Measurements from ENCODE around the gene SMIM20.
A peak's percentile ranks its signal among the peaks of the same experiment; 100 is the strongest.

SMIM20 gene

GRCh38 chr4:25879091-25879584 lies 34.9 kb upstream of the SMIM20 start:
- Histone ChIP-seq H3K27me3 (ENCODE audit: control insufficient read depth, low read length) (no peaks in the 10 kb centered on the region), H3K36me3 (ENCODE audit: control insufficient read depth, low read length) (peaks cover 7% of the 10 kb centered on the region), H3K4me2 (ENCODE audit: low read length) (peak overlapping the region; percentile 69), H4K20me1 (ENCODE audit: control insufficient read depth, insufficient read depth, low read depth, low read length) (no peaks in the 10 kb centered on the region), H3K9me3 (ENCODE audit: control insufficient read depth, insufficient read depth, low read length) (no peaks in the 10 kb centered on the region), H3K4me3 (ENCODE audit: low read length) (peak overlapping the region; percentile 53), H3K4me1 (ENCODE audit: control insufficient read depth, low read length) (peaks cover 100% of the 10 kb centered on the region), H3K27ac (ENCODE audit: low read depth, low read length) (peak overlapping the region; percentile 98), H3F3A (ENCODE audit: control insufficient read depth, insufficient read depth) (peaks cover 66% of the 10 kb centered on the region), H3K79me2 (ENCODE audit: control insufficient read depth, low read length) (peaks cover 6% of the 10 kb centered on the region; the same call in 1 of the 2 replicates), H3K9me2 (replicated peaks; ENCODE audit: control insufficient read depth, low read length) (no peaks in the 10 kb centered on the region)
- no peak for TF ChIP-seq CTCF (IDR thresholded peaks at IDR 0.05; ENCODE audit: low read depth, low read length, poor library complexity, severe bottlenecking)

GRCh38 chr4:25879587-25879986 lies 34.4 kb upstream of the SMIM20 start:
- peaks cover 7% of the 10 kb centered on the region for H3K36me3 ChIP-seq (ENCODE audit: control insufficient read depth, low read length)
- no peaks in the 10 kb centered on the region for H3K9me3 ChIP-seq (ENCODE audit: control insufficient read depth, insufficient read depth, low read length)
- H3K79me2 ChIP-seq (ENCODE audit: control insufficient read depth, low read length), result peaks cover 6% of the 10 kb centered on the region; the same call in 1 of the 2 replicates
- H3K4me2 ChIP-seq (ENCODE audit: low read length), result peak overlapping the region; percentile 69
- H3F3A ChIP-seq (ENCODE audit: control insufficient read depth, insufficient read depth), result peaks cover 62% of the 10 kb centered on the region
- H3K27ac ChIP-seq (ENCODE audit: low read depth, low read length), result peak overlapping the region; percentile 98
- no peaks in the 10 kb centered on the region for H3K9me2 ChIP-seq (replicated peaks; ENCODE audit: control insufficient read depth, low read length)
- peak overlapping the region; percentile 53 for H3K4me3 ChIP-seq (ENCODE audit: low read length)
- TF ChIP-seq EZH2phosphoT487 (IDR thresholded peaks at IDR 0.05; ENCODE audit: borderline replicate concordance, low read length) (no peak), CTCF (IDR thresholded peaks at IDR 0.05; ENCODE audit: low read depth, low read length, poor library complexity, severe bottlenecking) (peak; percentile 13)
- peaks cover 100% of the 10 kb centered on the region for H3K4me1 ChIP-seq (ENCODE audit: control insufficient read depth, low read length)
- no peaks in the 10 kb centered on the region for H4K20me1 ChIP-seq (ENCODE audit: control insufficient read depth, insufficient read depth, low read depth, low read length)
- H3K27me3 ChIP-seq (ENCODE audit: control insufficient read depth, low read length), result no peaks in the 10 kb centered on the region

GRCh38 chr4:25879991-25880651 lies 33.9 kb upstream of the SMIM20 start:
- Histone ChIP-seq H3K9me2 (replicated peaks; ENCODE audit: control insufficient read depth, low read length) (no peaks in the 10 kb centered on the region), H3K4me2 (ENCODE audit: low read length) (peak overlapping the region; percentile 69)

More at GRCh38 chr4:25879991-25880651, 33.9 kb upstream of the SMIM20 start:
- Histone ChIP-seq H3F3A (ENCODE audit: control insufficient read depth, insufficient read depth) (peaks cover 56% of the 10 kb centered on the region), H3K9me3 (ENCODE audit: control insufficient read depth, insufficient read depth, low read length) (no peaks in the 10 kb centered on the region), H3K27ac (ENCODE audit: low read depth, low read length) (peak overlapping the region; percentile 98), H3K79me2 (ENCODE audit: control insufficient read depth, low read length) (peaks cover 6% of the 10 kb centered on the region; the same call in 1 of the 2 replicates), H3K4me1 (ENCODE audit: control insufficient read depth, low read length) (peaks cover 100% of the 10 kb centered on the region), H3K4me3 (ENCODE audit: low read length) (peak overlapping the region; percentile 53), H3K27me3 (ENCODE audit: control insufficient read depth, low read length) (no peaks in the 10 kb centered on the region), H4K20me1 (ENCODE audit: control insufficient read depth, insufficient read depth, low read depth, low read length) (no peaks in the 10 kb centered on the region), H3K36me3 (ENCODE audit: control insufficient read depth, low read length) (peaks cover 7% of the 10 kb centered on the region)
- TF ChIP-seq CTCF (IDR thresholded peaks at IDR 0.05; ENCODE audit: low read depth, low read length, poor library complexity, severe bottlenecking) (no peak), EZH2phosphoT487 (IDR thresholded peaks at IDR 0.05; ENCODE audit: borderline replicate concordance, low read length) (no peak)

Measured in DOHH2 (cell line).